Natural killer cell (primary cell): Measurements from ENCODE around the gene NDRG3. TPM values are rescaled to one million over a fixed set of nuclear protein-coding genes. Genes with fewer than 3 reads are reported as not detected.

Experiments
- ATAC-seq, 3 donors: fragments of 150-1000 bp in 2 of 3; fragments of 200-7000 bp in 1 of 3; cut with Tn5 transposase; 1 replicate in 1 of 3; 2 replicates in 2 of 3; pipeline ENCODE4 v1.10.0; 2021; ENCODE audit warnings: mild to moderate bottlenecking in 2 of 3, moderate library complexity in 2 of 3
- DNase-seq, 2 donors: peaks; one replicate each; pipeline versions ENCODE4 v3.0.0 to v3.0.0-alpha.2; 2013 to 2021; ENCODE audit warnings: mixed read lengths in 1 of 2
- H3K27ac ChIP-seq: one replicate; pipeline ENCODE4 v1.5.1; 2013; ENCODE audit warnings: mild to moderate bottlenecking, low read length
- H3K27me3 ChIP-seq: one replicate; pipeline ENCODE4 v1.6.1; 2013; ENCODE audit warnings: low read length; ENCODE audit not compliant: control insufficient read depth, insufficient read depth
- H3K36me3 ChIP-seq: one replicate; pipeline ENCODE4 v1.6.1; 2013; ENCODE audit warnings: low read length; ENCODE audit not compliant: control insufficient read depth, insufficient read depth
- H3K4me1 ChIP-seq: one replicate; pipeline ENCODE4 v1.6.1; 2013; ENCODE audit warnings: low read length; ENCODE audit not compliant: control insufficient read depth, insufficient read depth
- H3K4me3 ChIP-seq: one replicate; pipeline ENCODE4 v1.5.1; 2013; ENCODE audit warnings: low read length
- H3K9me3 ChIP-seq: one replicate; pipeline ENCODE4 v1.6.1; 2013; ENCODE audit warnings: low read length; ENCODE audit not compliant: control insufficient read depth, insufficient read depth
- H3K27ac Mint-ChIP-seq, 2 donors: one replicate each; pipeline ENCODE4 v1.8.0; 2022; ENCODE audit warnings: mild to moderate bottlenecking in 2 of 2, mixed read lengths in 2 of 2, moderate library complexity in 1 of 2
- H3K27me3 Mint-ChIP-seq, 2 donors: one replicate each; pipeline ENCODE4 v1.8.0; 2022; ENCODE audit warnings: low read depth in 2 of 2, mixed read lengths in 2 of 2
- H3K36me3 Mint-ChIP-seq: one replicate; pipeline ENCODE4 v1.8.0; 2022; ENCODE audit warnings: mixed read lengths
- H3K4me1 Mint-ChIP-seq, 2 donors: one replicate each; pipeline ENCODE4 v1.8.0; 2022; ENCODE audit warnings: mixed read lengths in 2 of 2
- H3K4me3 Mint-ChIP-seq: one replicate; pipeline ENCODE4 v1.8.0; 2022; ENCODE audit warnings: mild to moderate bottlenecking, moderate library complexity, mixed read lengths
- H3K9me3 Mint-ChIP-seq, 2 donors: one replicate each; pipeline ENCODE4 v1.8.0; 2022; ENCODE audit warnings: mixed read lengths in 2 of 2
- CTCF ChIP-seq: fragments of 200-600 bp; IDR thresholded peaks from one replicate; pipeline ENCODE4 v1.8.0; 2022; ENCODE audit warnings: antibody characterized with exemption
- WGBS: methylation state at CpG from one replicate; pipeline ENCODE4 v1.1.7; 2013; ENCODE audit warnings: missing lambda C conversion rate; ENCODE audit not compliant: insufficient coverage; 5-methylcytosine and 5-hydroxymethylcytosine counted together
- intact Hi-C: fragments of 100-400 bp; cut with micrococcal nuclease; formaldehyde crosslinking; loops from one replicate; pipeline ENCODE4 v1.14.2; 2022
- total RNA-seq, 4 donors: library from RNA; stranded (reverse); fragments of 120-200 nt in 1 of 4; gene quantifications; one replicate each; pipeline versions ENCODE4 v1.2.3 to v1.2.4, GENCODE V29; 2013 to 2022

The NDRG3 gene
- total RNA-seq, 3 donors from 2014 or later (not counting 1 experiment from before 2014, with no cell fraction given), result 27.1 to 30.3 (median 28.3) TPM

- Histone ChIP-seq H3K9me3 (no peaks in the 10 kb centered on the region), H3K27me3 (no peaks in the 10 kb centered on the region), H3K4me1 (no peaks in the 10 kb centered on the region), H3K27ac (no peak overlapping the region), H3K36me3 (no peaks in the 10 kb centered on the region), H3K4me3 (no peak overlapping the region)
- Mint-ChIP-seq H3K4me3 (no peak overlapping the region), H3K27ac (no peak overlapping the region), H3K36me3 (no peaks in the 10 kb centered on the region), H3K27me3 (no peaks in the 10 kb centered on the region), H3K9me3 (no peaks in the 10 kb centered on the region), H3K4me1 (peaks cover 8% of the 10 kb centered on the region in 2 donors)
- WGBS, result 88% methylated on average over 2 of the region's 3 CpGs
- ATAC-seq, result no peak
- DNase-seq, result peak in 1 of 2 donors; percentile 22
- no peak for TF ChIP-seq CTCF
- intact Hi-C loops, result no loop called here
These were observed 46.5 kb upstream of the NDRG3 start for GRCh38 chr20:36792422-36792821.

- H3K9me3 Mint-ChIP-seq, result no peaks in the 10 kb centered on the region
- Histone ChIP-seq H3K36me3 (no peaks in the 10 kb centered on the region), H3K4me1 (no peaks in the 10 kb centered on the region), H3K4me3 (no peak overlapping the region), H3K9me3 (no peaks in the 10 kb centered on the region), H3K27me3 (no peaks in the 10 kb centered on the region), H3K27ac (no peak overlapping the region)
- H3K27ac Mint-ChIP-seq, result no peak overlapping the region
- WGBS, result 79% methylated on average over 5 of the region's 5 CpGs
- H3K4me1 Mint-ChIP-seq, result peaks cover 5 to 8% of the 10 kb centered on the region in 2 donors
- intact Hi-C loops, result no loop called here
- no peaks in the 10 kb centered on the region for H3K27me3 Mint-ChIP-seq
- ATAC-seq (no peak), DNase-seq (no peak)
- no peak for TF ChIP-seq CTCF
- H3K36me3 Mint-ChIP-seq, result no peaks in the 10 kb centered on the region
- no peak overlapping the region for H3K4me3 Mint-ChIP-seq
These were observed 46.0 kb upstream of the NDRG3 start for GRCh38 chr20:36791862-36792261.

GRCh38 chr20:36786663-36787062 is 40.8 kb upstream of the NDRG3 start:
- 89% methylated on average over 4 of the region's 5 CpGs for WGBS
- no peaks in the 10 kb centered on the region for H3K9me3 ChIP-seq
- H3K4me1 ChIP-seq, result no peaks in the 10 kb centered on the region
- no peak for TF ChIP-seq CTCF
- DNase-seq, result no peak
- H3K4me3 ChIP-seq, result no peak overlapping the region
- H3K4me3 Mint-ChIP-seq, result no peak overlapping the region
- no peaks in the 10 kb centered on the region for H3K27me3 Mint-ChIP-seq
- no peaks in the 10 kb centered on the region for H3K36me3 Mint-ChIP-seq
- H3K9me3 Mint-ChIP-seq, result no peaks in the 10 kb centered on the region
- no peak overlapping the region for H3K27ac ChIP-seq
- H3K27me3 ChIP-seq, result no peaks in the 10 kb centered on the region
- H3K4me1 Mint-ChIP-seq, result peaks cover 1 to 4% of the 10 kb centered on the region in 2 donors
- H3K27ac Mint-ChIP-seq, result no peak overlapping the region
- ATAC-seq, result no peak
- intact Hi-C loops, result no loop called here
- H3K36me3 ChIP-seq, result no peaks in the 10 kb centered on the region

GRCh38 chr20:36786246-36786645 is 40.4 kb upstream of the NDRG3 start:
- no peaks in the 10 kb centered on the region for H3K27me3 ChIP-seq
- H3K9me3 Mint-ChIP-seq, result no peaks in the 10 kb centered on the region
- no peak overlapping the region for H3K4me3 Mint-ChIP-seq
- H3K4me1 ChIP-seq, result no peaks in the 10 kb centered on the region
- WGBS, result 93% methylated on average over 13 of the region's 13 CpGs
- no peak for TF ChIP-seq CTCF
- H3K36me3 Mint-ChIP-seq, result no peaks in the 10 kb centered on the region
- no peak overlapping the region for H3K27ac Mint-ChIP-seq
- no peaks in the 10 kb centered on the region for H3K4me1 Mint-ChIP-seq
- intact Hi-C loops, result no loop called here
- H3K27me3 Mint-ChIP-seq, result no peaks in the 10 kb centered on the region
- ATAC-seq, result no peak
- H3K27ac ChIP-seq, result no peak overlapping the region
- DNase-seq, result no peak
- H3K36me3 ChIP-seq, result no peaks in the 10 kb centered on the region
- no peak overlapping the region for H3K4me3 ChIP-seq
- no peaks in the 10 kb centered on the region for H3K9me3 ChIP-seq
